HepG2 (cell line): ENCODE data around the gene YIPF4.
"Not testable (repeated sequence)": the region's sequence is repeated elsewhere in the genome, so short reads cannot be mapped to it uniquely, and the experiment has no call there.

Experiments
- EZH2 ChIP-seq: conservative IDR thresholded peaks from 2 replicates; pipeline ENCODE4 v1.6.1; 2012; ENCODE audit warnings: mild to moderate bottlenecking, low read depth, low read length, moderate library complexity
- FOSL1 ChIP-seq: sonication (generic); formaldehyde crosslinking; IDR thresholded peaks from 2 replicates; pipeline ENCODE4 v1.9.0; 2021; ENCODE audit warnings: missing genetic modification reagents, borderline replicate concordance
- KLF16 ChIP-seq, 2 experiments: sonication (generic) in 1 of 2; formaldehyde crosslinking in 1 of 2; IDR thresholded peaks; 2 replicates each; pipeline versions ENCODE4 v1.6.1 to v1.8.0; 2016 to 2023; ENCODE audit warnings: missing genetic modification reagents in 2 of 2, missing compliant biosample characterization in 1 of 2
- RAD21 ChIP-seq: fragments of 450-650 bp; formaldehyde crosslinking; IDR thresholded peaks from 2 replicates; pipeline ENCODE4 v1.5.0; 2020; ENCODE audit warnings: mild to moderate bottlenecking
- RFX5 ChIP-seq: IDR thresholded peaks from 2 replicates; pipeline ENCODE4 v1.6.1; 2011; ENCODE audit warnings: low read depth, low read length, improper control_type of control experiment
- TAF1 ChIP-seq: sonication (generic); formaldehyde crosslinking; IDR thresholded peaks from 2 replicates; pipeline ENCODE4 v1.4.0; 2020; ENCODE audit warnings: missing genetic modification reagents
- ZNF232 ChIP-seq: sonication (generic); formaldehyde crosslinking; IDR thresholded peaks from 2 replicates; pipeline ENCODE4 v1.4.0; 2020; ENCODE audit warnings: missing genetic modification reagents, borderline replicate concordance
- ZNF235 ChIP-seq: sonication (generic); formaldehyde crosslinking; IDR thresholded peaks from 2 replicates; pipeline ENCODE4 v1.8.1; 2023; ENCODE audit warnings: mild to moderate bottlenecking, missing genetic modification reagents, borderline replicate concordance
- ZNF335 ChIP-seq: sonication (generic); formaldehyde crosslinking; IDR thresholded peaks from 2 replicates; pipeline ENCODE4 v1.4.0; 2020; ENCODE audit warnings: missing genetic modification reagents
- ZNF432 ChIP-seq: sonication (generic); formaldehyde crosslinking; IDR thresholded peaks from 2 replicates; pipeline ENCODE4 v1.5.0; 2020; ENCODE audit warnings: missing genetic modification reagents, mild to moderate bottlenecking, borderline replicate concordance
- ZNF570 ChIP-seq: sonication (generic); formaldehyde crosslinking; IDR thresholded peaks from 2 replicates; pipeline ENCODE4 v1.4.0; 2020; ENCODE audit warnings: mild to moderate bottlenecking, missing genetic modification reagents, borderline replicate concordance
- ZNF672 ChIP-seq: sonication (generic); formaldehyde crosslinking; IDR thresholded peaks from 2 replicates; pipeline ENCODE4 v1.8.1; 2022; ENCODE audit warnings: missing genetic modification reagents
- ZSCAN20 ChIP-seq: sonication (generic); formaldehyde crosslinking; IDR thresholded peaks from 2 replicates; pipeline ENCODE4 v1.4.0; 2020; ENCODE audit warnings: missing genetic modification reagents, mild to moderate bottlenecking, borderline replicate concordance
- TF ChIP-seq, protein P1 (sequence below): sonication (generic); formaldehyde crosslinking; IDR thresholded peaks from 2 replicates; pipeline ENCODE4 v1.4.0; 2020; ENCODE audit warnings: missing genetic modification reagents

- not testable (repeated sequence) for TF ChIP-seq TAF1 (CRISPR knock-in tag); RFX5; ZNF232 (CRISPR knock-in tag); ZNF335 (CRISPR knock-in tag); RAD21; ZSCAN20 (CRISPR knock-in tag); ZNF672; ZNF570; ZNF235 (CRISPR knock-in tag); FOSL1; KLF16 (CRISPR knock-in tag; IDR thresholded peaks at IDR 0.05); EZH2; ZNF432 (CRISPR knock-in tag)
- TF ChIP-seq, protein P1, sequence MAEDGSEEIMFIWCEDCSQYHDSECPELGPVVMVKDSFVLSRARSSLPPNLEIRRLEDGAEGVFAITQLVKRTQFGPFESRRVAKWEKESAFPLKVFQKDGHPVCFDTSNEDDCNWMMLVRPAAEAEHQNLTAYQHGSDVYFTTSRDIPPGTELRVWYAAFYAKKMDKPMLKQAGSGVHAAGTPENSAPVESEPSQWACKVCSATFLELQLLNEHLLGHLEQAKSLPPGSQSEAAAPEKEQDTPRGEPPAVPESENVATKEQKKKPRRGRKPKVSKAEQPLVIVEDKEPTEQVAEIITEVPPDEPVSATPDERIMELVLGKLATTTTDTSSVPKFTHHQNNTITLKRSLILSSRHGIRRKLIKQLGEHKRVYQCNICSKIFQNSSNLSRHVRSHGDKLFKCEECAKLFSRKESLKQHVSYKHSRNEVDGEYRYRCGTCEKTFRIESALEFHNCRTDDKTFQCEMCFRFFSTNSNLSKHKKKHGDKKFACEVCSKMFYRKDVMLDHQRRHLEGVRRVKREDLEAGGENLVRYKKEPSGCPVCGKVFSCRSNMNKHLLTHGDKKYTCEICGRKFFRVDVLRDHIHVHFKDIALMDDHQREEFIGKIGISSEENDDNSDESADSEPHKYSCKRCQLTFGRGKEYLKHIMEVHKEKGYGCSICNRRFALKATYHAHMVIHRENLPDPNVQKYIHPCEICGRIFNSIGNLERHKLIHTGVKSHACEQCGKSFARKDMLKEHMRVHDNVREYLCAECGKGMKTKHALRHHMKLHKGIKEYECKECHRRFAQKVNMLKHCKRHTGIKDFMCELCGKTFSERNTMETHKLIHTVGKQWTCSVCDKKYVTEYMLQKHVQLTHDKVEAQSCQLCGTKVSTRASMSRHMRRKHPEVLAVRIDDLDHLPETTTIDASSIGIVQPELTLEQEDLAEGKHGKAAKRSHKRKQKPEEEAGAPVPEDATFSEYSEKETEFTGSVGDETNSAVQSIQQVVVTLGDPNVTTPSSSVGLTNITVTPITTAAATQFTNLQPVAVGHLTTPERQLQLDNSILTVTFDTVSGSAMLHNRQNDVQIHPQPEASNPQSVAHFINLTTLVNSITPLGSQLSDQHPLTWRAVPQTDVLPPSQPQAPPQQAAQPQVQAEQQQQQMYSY = not testable (repeated sequence)
These were observed 85.3 kb downstream of the YIPF4 start for GRCh38 chr2:32362997-32363396.
